ENCODE data around the gene HIF1AN. TPM values are rescaled to one million over a fixed set of nuclear protein-coding genes. Genes with fewer than 3 reads are reported as not detected.

Gene HIF1AN
- total RNA-seq (10 to 100 TPM; 18.2 to 48.2 (median 37.7) TPM), polyA plus RNA-seq (1 to 10 TPM; 3.0 to 6.4 (median 3.6) TPM)
- long read RNA-seq, donor 1, full-length matches to known transcripts, result 11 of 11 reads
- long read RNA-seq, donor 1, partial matches to known transcripts, result 0 of 11 reads
- long read RNA-seq, donor 1, other reads (novel, unspliced or antisense), result 0 of 11 reads
- long read RNA-seq, donor 2, full-length matches to known transcripts, result 9 of 9 reads
- long read RNA-seq, donor 2, partial matches to known transcripts, result 0 of 9 reads
- long read RNA-seq, donor 2, other reads (novel, unspliced or antisense), result 0 of 9 reads

- Histone ChIP-seq H3K4me3 (peak within 1 kb of the TSS; percentile 59 to 95 (median 74)), H3K9me3 (no peaks in the 10 kb centered on the region), H3K27me3 (replicated peaks in 1 of 7) (no peaks in the 10 kb centered on the region), H3K4me1 (peaks cover 12 to 51% (median 36%) of the 10 kb centered on the region in 6 donors), H3K36me3 (peaks cover 0 to 40% (median 27%) of the 10 kb centered on the region in 6 donors), H3K27ac (peak within 1 kb of the TSS in 7 of 8 donors; percentile 65 to 88 (median 79))
- peak; percentile 94 for DNase-seq
- TF ChIP-seq POLR2A (IDR thresholded peaks at IDR 0.05) (peak in 2 of 3 donors; percentile 48 to 51), CTCF (IDR thresholded peaks at IDR 0.05 in 8 of 11, conservative IDR thresholded peaks at IDR 0.05 in 3 of 11) (peak; percentile 91 to 98 (median 96)), POLR2AphosphoS5 (IDR thresholded peaks at IDR 0.05) (peak; percentile 94 to 96 (median 96))
- WGBS, 5 donors, result 0 to 2% (median 1%) methylated on average over 34 to 35 of the region's 35 CpGs
- intact Hi-C loops (cut with DNase I; ENCODE audit: low total_unique reads), result no loop called here
Measured at GRCh38 chr10:100535715-100536353, at the start of gene HIF1AN. TSS of gene HIF1AN (plus strand) at chr10:100535943. CDS start at chr10:100535959, 16 bp downstream.

GRCh38 chr10:100487529-100487928 lies 48.2 kb upstream of the HIF1AN start:
- H3K4me3 ChIP-seq, result no peak overlapping the region
- WGBS, 5 donors, result 89 to 100% (median 94%) methylated on average over 6 of the region's 6 CpGs
- no peaks in the 10 kb centered on the region for H3K9me3 ChIP-seq
- H3K27me3 ChIP-seq (replicated peaks in 1 of 7), result peaks cover 0 to 10% (median 0%) of the 10 kb centered on the region in 7 donors
- DNase-seq, result no peak
- intact Hi-C loops (cut with DNase I; ENCODE audit: low total_unique reads), result no loop called here
- no peak overlapping the region for H3K27ac ChIP-seq
- no peak for TF ChIP-seq CTCF (IDR thresholded peaks at IDR 0.05 in 8 of 11, conservative IDR thresholded peaks at IDR 0.05 in 3 of 11)
- peaks cover 0 to 76% (median 42%) of the 10 kb centered on the region in 6 donors for H3K36me3 ChIP-seq
- H3K4me1 ChIP-seq, result peaks cover 3 to 12% (median 4%) of the 10 kb centered on the region in 6 donors

GRCh38 chr10:100489396-100489795 lies 46.3 kb upstream of the HIF1AN start:
- H3K9me3 ChIP-seq, result no peaks in the 10 kb centered on the region
- no peaks in the 10 kb centered on the region for H3K27me3 ChIP-seq (replicated peaks in 1 of 7)
- DNase-seq, result no peak
- no peak overlapping the region for H3K4me3 ChIP-seq
- WGBS, 5 donors, result 85 to 89% (median 87%) methylated on average over 5 of the region's 5 CpGs
- TF ChIP-seq CTCF (IDR thresholded peaks at IDR 0.05 in 8 of 11, conservative IDR thresholded peaks at IDR 0.05 in 3 of 11), result no peak
- no peak for TF ChIP-seq POLR2A (IDR thresholded peaks at IDR 0.05)
- TF ChIP-seq POLR2AphosphoS5 (IDR thresholded peaks at IDR 0.05), result no peak
- H3K4me1 ChIP-seq, result no peaks in the 10 kb centered on the region
- H3K27ac ChIP-seq, result no peak overlapping the region
- intact Hi-C loops (cut with DNase I; ENCODE audit: low total_unique reads), result no loop called here
- H3K36me3 ChIP-seq, result peaks cover 0 to 94% (median 44%) of the 10 kb centered on the region in 6 donors

GRCh38 chr10:100490531-100490930 lies 45.2 kb upstream of the HIF1AN start:
- intact Hi-C loops (cut with DNase I; ENCODE audit: low total_unique reads), result no loop called here
- no peak for TF ChIP-seq POLR2AphosphoS5 (IDR thresholded peaks at IDR 0.05)
- no peak for TF ChIP-seq POLR2A (IDR thresholded peaks at IDR 0.05)
- TF ChIP-seq CTCF (IDR thresholded peaks at IDR 0.05 in 8 of 11, conservative IDR thresholded peaks at IDR 0.05 in 3 of 11), result no peak
- no peak for DNase-seq
- WGBS, 5 donors, result 88 to 99% (median 94%) methylated on average over 2 of the region's 2 CpGs
- Histone ChIP-seq H3K27ac (no peak overlapping the region), H3K36me3 (peaks cover 0 to 95% (median 48%) of the 10 kb centered on the region in 6 donors), H3K4me1 (no peaks in the 10 kb centered on the region), H3K27me3 (replicated peaks in 1 of 7) (no peaks in the 10 kb centered on the region), H3K4me3 (no peak overlapping the region), H3K9me3 (no peaks in the 10 kb centered on the region)
